Epidermal melanocyte (primary cell): ENCODE data around the gene ATAD1.
"Not testable (repeated sequence)": the region's sequence is repeated elsewhere in the genome, so short reads cannot be mapped to it uniquely, and the experiment has no call there.

ENCODE experiments used
- DNase-seq: peaks from one replicate; pipeline ENCODE4 v3.0.0; 2011; ENCODE audit warnings: low spot score; ENCODE audit not compliant: insufficient read length

The ATAD1 gene

DNA sequence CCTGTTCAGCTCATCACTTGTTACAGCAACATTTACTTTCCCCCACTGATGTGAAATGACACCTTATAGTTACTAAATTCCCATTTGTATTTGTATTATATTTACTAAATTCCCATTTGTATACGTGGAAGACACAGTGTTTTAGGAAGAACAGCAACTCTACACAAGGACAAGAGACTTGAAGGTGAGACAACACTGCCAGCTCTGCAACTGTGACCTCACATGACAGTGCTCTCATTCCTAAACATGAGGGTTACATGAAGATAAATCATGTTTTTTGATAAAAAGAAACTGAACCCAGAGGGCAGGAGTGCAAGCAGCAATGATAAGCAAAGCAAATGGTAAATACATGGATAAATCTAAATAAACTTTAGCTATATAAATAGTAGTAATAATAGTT is 60.3 kb downstream of the ATAD1 start:
- DNase-seq, result no peak

DNA sequence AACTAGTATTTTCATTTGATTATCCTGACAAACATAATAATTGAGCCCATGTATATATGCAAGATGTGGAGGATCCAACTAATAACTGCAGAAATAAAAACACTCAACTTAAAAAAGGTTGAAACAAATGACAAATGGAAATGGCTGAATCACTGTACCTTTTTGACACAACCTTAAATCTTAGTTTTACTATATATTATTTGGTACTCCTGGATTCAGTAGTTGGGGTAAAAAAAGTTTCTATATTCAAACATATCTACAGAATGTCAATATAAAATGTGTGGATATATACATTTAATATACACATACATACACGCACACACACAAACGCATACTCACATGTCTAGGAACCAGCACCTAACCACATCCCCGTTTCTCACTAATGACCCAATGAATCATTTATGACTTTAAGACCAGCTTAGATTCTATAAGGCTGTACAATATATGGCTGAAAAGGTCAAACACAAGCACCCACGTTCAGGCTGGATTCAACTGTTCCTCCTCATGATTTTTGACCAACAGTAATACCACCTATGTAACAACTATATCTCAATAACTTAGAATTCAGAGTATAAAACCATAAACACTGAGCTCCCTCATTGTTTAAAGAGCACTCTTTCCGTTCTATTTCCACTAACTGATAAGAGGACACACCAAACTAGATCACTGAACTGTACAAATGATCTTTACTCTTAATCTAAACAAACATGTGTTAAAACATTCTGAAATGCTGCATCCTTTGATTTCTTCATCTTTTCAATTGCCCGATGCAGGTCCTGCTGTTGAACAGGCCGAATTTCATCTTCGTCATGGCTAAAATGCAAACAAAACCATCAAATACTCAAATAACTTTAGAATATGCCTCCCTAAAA is 63.8 kb downstream of the ATAD1 start:
- no peak for DNase-seq

DNA sequence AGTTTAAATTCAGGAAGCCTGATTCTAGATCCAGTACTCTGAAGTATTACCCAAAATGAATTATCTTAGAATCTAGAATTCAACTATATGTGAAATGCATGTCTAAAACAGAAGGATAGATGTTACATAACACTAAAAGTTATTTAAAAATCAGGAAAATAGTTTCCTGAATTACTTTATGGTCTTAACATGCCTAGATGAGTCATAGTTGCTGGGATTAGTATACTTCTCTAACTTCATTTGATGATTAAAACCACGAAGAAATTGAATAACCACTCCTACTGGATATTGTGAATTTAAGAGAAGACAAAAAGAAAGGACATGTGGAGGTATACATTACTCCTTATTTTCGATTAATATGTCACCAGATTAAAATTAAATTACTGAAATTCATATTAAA is 65.5 kb downstream of the ATAD1 start:
- DNase-seq, result no peak

DNA sequence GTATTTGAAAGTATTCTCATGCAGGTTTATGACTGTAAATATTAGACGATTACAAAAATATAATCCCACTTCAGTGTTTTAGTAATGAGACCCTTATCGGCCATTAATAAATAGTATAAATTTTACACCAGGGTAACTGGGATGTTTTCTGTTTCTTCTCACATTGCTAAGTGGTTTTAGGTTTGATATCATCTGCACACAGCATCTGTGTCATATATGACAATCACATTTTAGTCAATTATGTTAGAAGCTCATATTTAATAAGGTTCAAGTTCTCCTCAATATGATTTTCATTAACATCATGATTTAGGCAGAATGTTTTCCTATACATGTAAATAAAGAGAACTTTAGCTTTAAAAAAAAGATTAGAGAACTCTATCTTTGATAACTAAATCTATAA is 66.8 kb downstream of the ATAD1 start:
- DNase-seq, result no peak

DNA sequence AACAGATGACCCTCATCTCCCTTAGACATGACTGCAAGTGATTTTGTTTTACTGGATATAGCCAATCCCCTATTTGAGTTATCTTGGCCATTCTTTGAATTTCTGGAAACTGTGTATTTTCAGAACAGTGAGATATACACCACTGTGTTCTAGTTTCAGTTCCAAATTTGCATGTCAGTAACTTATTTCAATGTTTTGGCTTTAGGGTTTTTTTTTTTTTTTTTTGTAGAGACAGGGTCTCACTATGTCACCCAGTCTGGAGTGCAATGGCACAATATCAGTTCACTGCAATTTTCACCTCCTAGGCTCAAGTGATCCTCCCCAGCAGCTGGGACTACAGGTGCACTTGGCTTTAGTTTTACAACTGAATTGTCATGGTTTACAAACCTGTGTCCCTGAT is 67.2 kb downstream of the ATAD1 start:
- no peak for DNase-seq

DNA sequence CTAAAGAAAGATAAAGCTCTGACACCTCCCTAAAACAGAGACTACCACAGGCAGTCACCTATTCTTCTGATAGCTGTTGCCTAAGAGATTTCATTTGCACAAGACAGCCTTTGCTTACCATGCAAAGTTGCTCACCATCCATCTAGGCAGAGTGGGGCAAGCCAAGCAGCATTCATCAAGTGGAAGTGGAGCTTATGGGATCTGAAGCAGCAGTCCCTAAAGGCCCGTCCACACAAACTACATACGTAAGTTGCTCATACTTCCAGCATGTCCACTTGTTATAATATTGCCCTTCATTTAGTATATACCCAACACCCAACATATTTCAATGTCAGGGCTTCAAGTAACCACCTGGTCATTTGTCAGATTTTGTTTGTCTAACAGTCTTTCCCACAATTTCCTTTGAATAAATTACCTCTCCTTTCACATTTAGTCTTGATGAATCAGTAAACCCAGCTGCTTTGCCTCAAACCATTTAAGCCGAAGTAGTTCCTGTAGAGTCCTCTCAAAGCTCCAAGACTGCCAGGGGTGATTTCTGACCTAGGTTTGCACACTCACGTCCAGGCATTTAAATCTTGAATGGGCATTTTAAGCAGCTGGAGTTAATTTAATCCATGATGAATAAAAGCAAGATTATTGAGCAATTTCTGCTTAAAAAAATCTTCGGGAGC is 67.9 kb downstream of the ATAD1 start:
- no peak for DNase-seq

DNA sequence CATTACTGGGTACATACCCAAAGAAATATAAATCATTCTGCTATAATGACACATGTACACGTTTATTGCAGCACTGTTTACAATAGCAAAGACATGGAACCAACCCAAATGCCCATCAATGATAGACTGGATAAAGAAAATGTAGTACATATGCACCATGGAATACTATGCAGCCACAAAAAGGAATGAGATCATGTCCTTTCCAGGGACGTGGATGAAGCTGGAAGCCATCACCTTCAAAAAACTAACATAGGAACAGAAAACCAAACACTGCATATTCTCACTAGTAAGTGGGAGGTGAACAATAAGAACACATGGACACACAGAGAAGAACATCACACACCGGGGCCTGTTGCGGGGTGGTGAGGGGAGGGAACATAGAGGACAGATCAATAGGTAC is 69.8 kb downstream of the ATAD1 start:
- DNase-seq, result not testable (repeated sequence)

DNA sequence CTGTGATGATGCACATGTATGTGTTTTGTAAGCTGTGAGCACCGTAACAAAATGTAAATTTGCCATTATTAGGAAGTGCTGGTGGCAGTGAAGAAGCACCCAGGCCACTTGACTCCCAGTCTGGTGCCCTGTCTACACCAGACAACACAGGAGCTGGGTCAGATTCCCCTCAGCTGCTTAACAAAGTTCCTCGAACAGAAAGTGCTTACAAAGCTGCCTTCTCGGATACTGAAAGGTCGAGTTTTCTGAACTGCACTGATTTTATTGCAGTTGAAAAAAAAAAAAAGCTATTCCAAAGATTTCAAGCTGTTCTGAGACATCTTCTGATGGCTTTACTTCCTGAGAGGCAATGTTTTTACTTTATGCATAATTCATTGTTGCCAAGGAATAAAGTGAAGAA is 71.1 kb downstream of the ATAD1 start:
- no peak for DNase-seq

DNA sequence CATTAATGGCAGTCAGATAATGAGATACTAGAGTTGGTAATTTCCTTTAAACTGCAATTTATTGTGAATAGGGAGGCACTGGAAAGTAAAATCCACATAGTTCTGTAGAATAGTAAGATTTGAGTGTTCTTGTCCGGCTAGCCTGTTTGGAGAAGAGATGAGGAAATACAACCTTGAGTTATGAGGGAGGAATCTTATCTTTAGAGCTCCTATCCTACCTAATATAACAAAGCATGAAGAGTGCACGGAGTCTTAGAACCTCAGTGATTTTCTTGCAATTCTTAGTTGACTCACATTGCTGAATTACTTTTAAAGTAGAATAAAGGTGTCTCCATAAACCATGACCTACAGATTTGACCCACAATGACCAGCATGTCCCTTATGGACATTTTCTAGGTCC is 73.4 kb downstream of the ATAD1 start:
- DNase-seq, result no peak

DNA sequence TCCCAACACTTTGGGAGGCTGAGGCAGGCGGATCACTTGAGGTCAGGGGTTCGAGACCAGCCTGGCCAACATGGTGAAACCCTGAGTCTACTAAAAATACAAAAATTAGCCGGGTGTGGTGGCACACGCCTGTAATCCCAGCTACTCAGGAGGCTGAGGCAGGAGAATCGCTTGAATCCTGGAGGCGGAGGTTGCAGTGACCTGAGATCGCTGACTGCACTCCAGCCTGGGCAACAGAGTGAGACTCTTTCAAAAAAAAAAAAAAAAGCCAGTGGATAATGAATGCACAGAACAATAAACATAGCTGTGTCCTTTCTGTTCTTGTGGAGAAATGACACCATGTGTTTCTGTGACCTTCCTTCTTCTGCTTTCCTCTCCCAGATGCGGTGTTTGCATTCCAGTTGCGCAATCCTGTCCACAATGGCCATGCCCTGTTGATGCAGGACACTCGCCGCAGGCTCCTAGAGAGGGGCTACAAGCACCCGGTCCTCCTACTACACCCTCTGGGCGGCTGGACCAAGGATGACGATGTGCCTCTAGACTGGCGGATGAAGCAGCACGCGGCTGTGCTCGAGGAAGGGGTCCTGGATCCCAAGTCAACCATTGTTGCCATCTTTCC is 74.9 kb downstream of the ATAD1 start:
- not testable (repeated sequence) for DNase-seq

DNA sequence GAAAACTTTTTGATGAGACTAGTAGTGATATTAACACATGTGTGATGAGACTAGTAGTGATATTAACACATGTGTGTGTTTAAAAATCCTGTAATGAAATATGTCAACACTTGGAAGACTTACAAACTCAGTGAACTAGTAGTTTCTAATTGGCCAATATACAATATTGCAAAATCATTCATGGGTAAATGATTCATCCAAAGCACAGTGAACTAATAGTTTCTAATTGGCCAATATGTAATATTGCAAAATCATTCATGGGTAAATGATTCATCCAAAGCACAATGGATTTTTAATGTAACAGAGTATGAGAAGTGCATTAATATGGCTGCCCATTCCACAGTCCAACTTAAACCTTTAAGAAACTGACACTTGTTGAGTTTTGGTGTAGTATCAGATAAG is 77.8 kb downstream of the ATAD1 start:
- no peak for DNase-seq

DNA sequence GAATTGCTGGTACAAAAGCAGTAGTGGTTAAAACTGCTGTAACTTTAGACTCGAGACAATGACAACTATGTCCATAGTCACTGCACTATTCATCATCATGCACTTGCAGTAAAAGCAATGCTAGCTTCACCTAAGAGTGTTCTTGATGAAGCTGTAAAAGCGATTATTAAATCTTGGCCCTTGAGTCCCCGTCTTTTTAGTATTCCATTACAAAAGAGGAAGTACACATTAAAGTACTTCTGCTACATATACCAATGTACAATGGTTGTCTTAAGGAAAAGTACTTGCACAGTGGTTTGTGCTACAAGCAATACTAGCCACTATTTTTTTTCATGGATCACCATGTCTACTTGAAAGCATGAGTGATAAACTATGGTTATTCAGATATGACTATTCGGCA is 78.3 kb downstream of the ATAD1 start:
- no peak for DNase-seq

DNA sequence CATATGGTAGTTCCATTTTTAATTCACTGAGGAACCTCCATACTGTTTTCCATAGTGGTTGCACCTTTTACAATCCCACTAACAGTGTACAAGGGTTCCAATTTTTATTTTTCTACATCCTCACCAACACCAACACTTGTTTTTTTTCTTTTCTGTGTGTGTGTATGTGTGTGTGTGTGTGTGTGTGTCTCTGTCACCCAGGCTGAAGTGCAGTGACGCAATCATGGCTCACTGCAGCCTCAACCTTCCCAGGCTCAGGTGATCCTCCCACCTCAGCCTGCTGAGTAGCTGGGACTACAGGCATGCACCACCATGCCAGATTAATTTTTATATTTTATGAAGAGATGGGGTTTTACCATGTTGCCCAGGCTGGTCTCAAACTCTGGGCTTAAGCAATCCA is 79.8 kb downstream of the ATAD1 start:
- not testable (repeated sequence) for DNase-seq

DNA sequence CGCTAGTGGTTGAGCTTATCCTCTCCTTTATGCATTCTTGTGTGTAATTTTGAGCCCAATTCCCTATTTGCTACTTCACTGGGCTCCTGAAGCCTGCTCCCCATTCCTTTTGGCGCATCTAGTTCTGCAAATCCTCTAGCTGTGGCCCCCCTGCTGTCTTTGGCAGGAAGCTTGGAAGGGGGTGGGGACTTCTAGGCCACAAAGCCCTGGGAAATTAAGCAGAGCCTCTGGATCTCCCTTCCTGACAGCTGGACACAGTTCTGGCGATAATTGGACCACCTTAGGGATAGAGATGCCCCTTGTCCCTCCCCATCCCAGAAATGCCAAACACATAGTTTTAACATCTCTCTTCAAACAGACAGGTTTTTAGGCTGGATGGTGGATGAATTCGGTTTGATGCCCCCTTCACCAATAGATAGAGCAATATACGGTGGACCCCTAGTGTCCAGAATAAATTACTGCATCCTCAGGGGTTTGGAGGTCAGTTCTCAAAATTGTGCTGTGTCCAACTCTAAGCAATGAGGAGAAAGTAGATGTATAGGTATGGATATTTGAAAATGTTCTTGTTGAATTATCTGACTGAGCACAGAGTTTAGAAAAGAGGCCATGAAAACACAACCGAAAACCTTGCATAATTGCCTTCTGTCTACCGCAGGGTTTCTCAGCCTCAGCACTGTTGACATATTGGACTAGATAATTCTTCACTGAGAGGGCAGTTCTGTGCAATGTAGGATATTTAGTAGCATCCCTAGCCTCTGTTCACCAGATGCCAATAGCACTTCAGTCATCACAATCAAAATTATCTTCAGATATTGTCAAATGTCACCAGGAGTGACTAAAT is 82.8 kb downstream of the ATAD1 start:
- DNase-seq, result peak; percentile 57

DNA sequence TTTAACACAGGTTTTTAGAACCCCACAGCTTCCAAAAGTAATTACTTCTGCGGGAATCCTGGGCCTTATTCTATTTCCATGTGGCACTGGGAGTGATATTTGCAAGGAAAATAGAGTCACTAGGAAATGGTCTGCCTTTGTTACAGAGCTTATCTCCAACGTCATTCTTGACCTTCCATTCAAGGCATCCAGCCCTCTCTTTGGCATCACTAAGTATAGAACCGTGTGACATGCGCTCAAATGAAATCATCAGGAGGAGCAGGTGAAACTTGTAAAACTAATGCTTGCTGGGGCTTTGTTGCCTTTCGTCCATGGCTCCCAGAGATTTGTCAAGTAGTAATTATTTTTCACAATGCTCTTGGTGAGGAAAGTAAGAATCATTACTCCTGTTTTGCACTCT is 84.9 kb downstream of the ATAD1 start:
- DNase-seq, result no peak

DNA sequence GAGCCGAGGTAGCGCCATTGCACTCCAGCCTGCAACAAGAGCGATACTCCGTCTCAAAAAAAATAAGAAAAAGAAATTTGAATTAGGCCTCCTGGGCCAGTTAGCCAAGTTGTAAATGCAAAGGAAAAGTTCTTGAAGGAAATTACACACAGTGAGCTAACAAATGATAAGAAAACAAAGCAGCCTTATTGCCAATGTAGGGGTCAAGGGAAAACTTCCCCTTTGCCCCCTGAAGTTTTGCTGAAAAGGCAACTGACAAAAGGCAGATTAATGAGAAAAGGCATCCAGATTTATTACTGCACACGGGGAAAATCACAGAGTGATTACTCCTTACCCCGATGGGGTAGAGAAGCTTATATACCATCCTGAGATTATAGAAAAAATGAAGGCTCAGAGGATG is 88.1 kb downstream of the ATAD1 start:
- no peak for DNase-seq

DNA sequence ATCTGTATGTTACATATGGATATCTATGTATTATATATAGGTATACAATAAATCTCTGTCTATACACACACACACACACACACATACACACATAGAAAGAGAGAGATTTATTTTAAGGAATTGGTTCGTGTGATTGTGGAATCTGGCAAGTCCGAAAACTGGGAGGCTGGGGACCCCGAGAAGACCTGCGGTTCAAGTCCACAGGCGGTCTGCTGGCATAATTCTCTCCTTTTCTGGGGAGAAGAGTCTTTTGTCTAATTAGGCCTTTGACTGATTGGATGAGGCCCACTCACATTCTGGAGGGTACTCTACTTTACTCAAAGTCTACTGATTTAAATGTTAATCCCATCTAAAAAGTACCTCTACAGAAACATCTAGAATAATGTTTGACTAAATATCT is 93.2 kb downstream of the ATAD1 start:
- DNase-seq, result no peak

DNA sequence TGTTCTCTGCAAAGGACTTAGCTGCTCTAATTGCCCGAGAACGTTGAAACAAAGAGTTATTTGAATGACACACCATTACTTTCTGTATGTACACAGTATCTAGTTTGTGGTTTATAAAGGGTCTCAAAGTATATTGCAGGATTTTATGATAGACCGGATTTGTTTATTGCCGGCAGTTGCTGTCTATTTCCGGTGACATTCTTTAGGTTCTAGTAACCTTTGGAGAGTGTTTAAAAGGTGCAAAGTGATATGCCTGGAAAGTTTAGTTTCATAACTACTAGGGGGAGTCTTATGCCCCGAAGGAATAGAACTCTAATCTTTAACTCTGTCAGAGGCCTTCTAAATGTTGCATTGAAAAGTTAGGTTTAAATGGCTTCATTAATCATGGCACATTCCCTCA is 94.5 kb downstream of the ATAD1 start:
- DNase-seq, result peak; percentile 27

DNA sequence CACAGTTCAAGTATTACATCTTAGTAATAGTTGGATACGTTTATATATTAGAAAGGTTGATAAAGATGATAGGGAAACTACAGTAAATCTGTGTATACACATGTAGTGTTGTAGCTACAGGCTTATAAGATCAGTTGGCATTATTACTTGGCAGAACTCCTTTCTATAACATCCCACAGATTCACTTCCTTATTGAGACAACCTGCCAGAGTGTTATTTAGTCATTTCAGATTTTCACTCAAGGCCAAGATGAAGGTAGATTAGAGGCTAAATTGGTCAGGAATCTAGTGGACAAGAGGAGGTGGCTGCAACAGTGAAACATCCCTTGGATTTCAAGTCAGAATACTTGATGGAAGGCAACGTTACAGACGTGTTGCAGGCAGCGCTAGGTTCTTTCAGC is 95.3 kb downstream of the ATAD1 start:
- no peak for DNase-seq

DNA sequence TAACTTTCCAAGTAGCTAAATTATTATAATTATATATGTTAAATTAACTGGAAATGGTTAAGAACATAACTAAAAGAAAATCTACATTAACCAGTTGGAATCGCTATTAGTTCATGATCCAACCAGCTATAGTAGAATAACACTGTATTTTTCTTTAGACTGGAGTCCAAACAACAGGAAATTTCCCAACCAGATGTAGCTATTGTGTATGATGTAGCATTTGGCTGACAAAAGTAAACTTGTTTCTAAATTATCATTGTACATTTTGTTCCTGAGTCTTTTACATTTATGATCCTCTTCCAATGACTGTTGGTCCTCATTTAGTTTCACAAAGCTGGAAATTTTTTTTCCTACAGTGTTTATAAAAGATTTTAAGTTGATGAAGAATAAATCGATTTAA is 96.2 kb downstream of the ATAD1 start:
- no peak for DNase-seq

DNA sequence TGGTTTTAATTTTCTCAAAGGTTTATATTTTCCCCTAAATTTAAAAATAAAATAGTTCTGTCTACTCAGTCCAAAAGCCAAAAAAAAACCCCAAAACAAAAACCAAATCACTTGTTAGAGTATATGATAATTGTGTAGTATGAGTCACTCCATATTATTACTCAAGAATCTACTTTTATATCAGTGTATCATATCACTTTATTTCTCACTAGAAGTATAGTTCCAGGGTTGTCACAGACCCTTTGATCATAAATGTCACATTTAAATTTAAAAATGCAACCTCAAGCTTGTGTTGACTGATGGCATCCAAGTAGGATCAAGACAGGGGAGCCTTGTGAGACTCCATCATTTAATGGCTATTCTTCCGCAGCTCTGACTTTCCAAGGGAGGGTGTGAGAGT is 97.4 kb downstream of the ATAD1 start:
- DNase-seq, result no peak

DNA sequence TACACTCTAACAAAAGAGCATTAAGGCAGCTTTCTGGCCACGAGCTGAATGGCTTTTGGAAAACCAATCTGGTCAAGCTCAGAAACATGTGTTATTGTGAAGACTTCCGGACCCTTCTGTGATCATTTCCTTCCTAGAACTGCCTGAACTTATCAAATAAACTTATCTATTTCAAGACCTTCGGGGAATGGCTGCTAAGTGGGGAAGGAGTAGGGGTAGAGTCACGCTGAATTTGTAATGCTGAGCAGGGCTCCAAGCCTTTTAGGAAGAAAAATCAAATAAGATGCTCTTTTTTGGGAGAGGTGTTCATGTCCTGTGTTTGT is 101.7 kb downstream of the ATAD1 start:
- no peak for DNase-seq
